GM23248 (cell line): ENCODE results near the gene PLEK.

Experiments
- EZH2 ChIP-seq: fragments of 200-600 bp; sonication (generic); IDR thresholded peaks from 2 replicates; pipeline ENCODE4 v1.6.1; 2018; ENCODE audit warnings: antibody characterized with exemption, mild to moderate bottlenecking; ENCODE audit not compliant: insufficient read depth, poor library complexity, severe bottlenecking
- EZH2phosphoT487 ChIP-seq: fragments of 200-600 bp; sonication (generic); IDR thresholded peaks from 2 replicates; pipeline ENCODE4 v1.6.1; 2018; ENCODE audit warnings: antibody characterized with exemption, moderate library complexity, mild to moderate bottlenecking, low read depth; ENCODE audit not compliant: insufficient read depth

- TF ChIP-seq EZH2 (no peak), EZH2phosphoT487 (no peak)
These were observed 25.5 kb downstream of the PLEK start for GRCh38 chr2:68390586-68390985.
